NCI-H1417 treated with DMSO at 0.1 percent for 48 hours (cell line): ENCODE results near the gene TAF6.
A peak's percentile ranks its signal among the peaks of the same experiment; 100 is the strongest.
"Not testable (repeated sequence)": the region's sequence is repeated elsewhere in the genome, so short reads cannot be mapped to it uniquely, and the experiment has no call there.

ENCODE experiments used
- DNase-seq: peaks from one replicate; lab custom pipeline; 2025; lab: John Stamatoyannopoulos, UW

Gene TAF6

DNA sequence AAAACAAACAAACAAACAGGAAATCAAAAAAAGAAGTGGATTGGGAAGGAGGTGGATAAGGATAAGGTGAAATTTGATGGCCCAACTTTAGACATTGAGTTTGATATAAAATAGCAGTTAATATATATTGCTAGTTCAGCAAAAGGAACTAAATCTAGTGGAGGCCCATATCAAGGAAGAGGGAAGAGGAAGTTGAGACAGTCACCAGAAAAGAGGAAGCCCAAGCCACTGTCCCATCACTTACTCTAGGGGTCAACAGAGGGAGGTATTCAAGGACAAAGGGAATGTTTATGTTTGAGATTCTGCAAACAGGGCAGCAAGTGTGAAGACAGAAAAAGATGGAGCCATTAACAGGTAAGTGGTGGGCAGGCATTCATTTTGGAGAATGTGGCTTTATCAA, 33.2 kb upstream of the TAF6 start:
- DNase-seq, result no peak

DNA sequence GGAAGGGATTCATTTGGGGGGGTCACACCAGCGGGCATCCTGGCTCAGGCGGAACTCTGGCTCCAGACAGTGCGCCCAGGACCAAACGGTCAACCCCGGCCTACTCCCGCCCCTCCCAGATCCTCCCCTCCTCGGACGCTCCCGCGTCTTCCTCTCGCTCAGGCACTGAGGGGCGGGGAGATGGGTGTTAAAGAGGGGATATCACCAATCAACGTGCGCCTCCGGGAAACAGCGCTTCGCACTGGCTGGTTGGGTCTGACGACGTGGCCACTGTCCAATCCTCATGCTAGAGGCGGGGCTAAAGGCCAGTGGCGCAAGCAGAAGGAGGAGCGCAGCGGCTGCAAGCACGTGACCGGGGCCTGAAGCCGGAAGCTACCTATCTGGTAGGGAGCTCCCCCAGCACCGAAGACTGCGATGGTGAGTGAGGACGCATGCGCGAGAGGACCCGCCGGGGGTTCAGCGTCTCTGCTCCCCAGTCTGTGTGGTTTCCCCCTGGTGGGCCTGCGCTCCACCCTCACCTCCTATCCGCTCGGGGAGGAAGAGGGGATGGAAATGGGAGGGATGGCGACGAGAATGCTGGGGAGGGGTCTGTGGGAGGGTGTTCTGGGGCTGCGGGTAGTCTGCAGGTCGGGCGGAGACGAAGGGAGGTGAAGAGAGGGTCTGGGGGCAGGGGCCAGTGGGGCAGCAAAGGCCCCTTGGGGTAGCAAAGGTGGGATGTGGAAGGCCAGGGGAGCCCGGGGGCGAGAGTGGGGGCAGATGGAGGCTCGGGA, 29.6 kb upstream of the TAF6 start, which contains the start of gene LAMTOR4:
Gene LAMTOR4 (plus strand): TSS at position 360 of the 770 bp plus-strand sequence. CDS start 55 bp downstream, at position 415.
- peak; percentile 95 for DNase-seq

- no peak for DNase-seq
Observed at GRCh38 chr7:100148225-100148558, 29.0 kb upstream of the TAF6 start.

DNA sequence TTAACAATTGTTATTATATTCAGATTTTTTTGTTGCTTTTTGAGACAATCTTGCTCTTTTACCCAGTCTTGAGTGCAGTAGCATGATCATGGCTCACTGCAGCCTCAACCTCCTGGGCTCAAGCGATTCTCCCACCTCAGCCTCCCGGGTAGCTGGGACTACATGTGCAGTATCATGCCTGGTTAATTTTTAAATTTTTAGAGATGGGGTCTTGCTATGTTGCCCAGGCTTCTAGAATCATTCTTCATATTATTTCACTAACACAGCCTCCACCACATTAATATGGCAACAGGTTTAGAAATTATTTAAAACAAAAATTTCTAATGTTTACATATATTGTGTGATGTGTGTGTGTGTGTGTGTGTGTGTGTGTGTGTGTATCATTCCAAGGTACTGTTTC, 28.1 kb upstream of the TAF6 start:
- DNase-seq, result no peak

- not testable (repeated sequence) for DNase-seq
Observed at GRCh38 chr7:100146350-100146749, 27.2 kb upstream of the TAF6 start.

DNA sequence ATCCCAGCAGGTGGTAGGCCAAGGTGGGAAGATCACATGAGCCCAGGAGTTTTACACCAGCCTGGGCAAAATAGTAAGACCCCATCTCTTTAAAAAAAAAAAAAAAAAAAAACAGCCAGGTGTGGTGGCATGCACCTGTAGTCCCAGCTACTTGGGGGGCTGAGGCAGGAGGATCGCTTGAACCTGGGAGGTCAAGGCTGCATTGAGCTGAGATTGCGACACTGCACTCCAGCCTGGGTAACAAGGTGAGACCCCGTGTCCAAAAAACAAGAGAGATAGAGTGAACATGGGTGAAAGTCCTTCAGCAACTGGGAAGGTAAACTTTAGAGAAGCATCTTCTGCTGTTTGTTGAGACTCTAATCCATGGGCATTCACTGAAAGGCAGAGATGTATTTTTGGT, 23.3 kb upstream of the TAF6 start:
- DNase-seq, result no peak

DNA sequence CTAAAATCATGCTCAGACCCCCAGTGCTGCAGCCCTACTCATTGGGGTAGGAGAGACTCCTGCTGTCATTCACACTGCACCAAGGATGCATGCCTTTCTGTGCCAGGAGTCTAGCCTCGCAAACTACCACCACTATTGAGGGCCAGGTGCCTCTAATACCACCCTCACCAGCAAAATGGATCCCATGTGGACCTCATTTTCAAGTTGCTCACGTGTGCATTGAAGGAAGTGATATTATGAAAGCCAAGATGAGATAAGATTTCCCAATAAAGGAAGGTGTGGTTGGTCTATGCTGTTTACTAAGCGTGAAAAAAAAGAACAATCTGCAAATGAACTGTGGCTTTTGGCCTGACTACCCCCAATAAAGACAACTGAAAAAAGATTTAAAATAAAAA, 22.4 kb upstream of the TAF6 start:
- no peak for DNase-seq

DNA sequence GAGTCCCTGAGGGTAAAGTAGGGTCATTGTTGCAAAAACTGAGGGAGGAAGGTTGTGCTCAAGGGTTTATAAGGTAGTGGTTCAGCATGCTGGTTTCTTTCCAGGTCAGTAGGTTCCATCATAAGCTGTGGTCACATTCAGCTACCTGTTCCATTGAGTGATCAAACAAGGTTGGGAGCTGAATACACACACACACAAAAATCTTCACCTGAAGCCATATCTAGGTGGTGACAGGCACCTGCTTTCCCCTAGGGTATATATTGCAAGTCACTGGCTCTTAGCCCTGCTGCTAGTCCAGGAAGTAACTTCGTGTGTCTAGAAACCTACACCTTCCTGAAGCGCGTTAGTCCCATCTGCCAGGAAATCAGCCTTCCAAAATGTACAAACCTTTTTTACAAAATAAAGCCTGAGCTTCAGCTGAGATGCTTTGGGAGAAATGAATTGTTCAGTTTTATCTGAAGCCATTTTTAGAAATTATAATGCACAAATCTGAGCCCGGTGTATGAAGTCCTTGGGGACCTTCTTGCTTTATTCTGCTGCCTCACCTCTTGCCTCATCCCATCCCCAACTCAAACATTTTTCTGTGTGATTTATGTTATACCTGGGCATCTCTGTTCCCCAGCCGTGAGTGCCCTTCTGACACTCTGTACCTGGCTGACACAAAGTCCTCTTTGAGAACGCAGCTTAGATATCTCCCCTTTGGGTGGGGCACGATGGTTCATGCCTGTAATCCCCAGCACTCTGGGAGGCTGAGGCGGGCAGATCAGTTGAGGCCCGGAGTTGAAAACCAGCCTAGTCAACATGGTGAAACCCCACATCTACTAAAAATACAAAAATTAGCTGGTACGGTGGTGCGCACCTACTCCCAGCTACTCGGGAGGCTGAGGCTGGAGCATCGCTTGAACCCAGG, 18.9 kb upstream of the TAF6 start:
- no peak for DNase-seq

- DNase-seq, result no peak
Observed at GRCh38 chr7:100132697-100133151, 13.6 kb upstream of the TAF6 start.

DNA sequence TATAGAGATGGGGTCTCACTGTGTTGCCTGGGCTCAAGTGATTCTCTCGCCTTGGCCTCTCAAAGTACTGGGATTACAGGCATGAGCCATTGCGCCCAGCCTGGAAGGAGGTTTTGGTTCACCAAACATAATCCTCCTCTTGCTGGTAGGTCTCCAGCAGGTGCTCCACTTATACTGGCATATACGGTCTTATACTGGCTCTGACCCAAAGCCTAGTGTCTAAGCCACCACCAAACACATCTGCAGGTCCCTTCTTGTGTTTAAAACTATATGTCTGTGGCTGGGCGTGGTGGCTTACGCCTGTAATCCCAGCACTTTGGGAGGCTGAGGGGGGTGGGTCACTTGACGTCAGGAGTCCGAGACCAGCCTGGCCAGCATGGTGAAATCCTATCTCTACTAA, 13.0 kb upstream of the TAF6 start:
- DNase-seq, result no peak

DNA sequence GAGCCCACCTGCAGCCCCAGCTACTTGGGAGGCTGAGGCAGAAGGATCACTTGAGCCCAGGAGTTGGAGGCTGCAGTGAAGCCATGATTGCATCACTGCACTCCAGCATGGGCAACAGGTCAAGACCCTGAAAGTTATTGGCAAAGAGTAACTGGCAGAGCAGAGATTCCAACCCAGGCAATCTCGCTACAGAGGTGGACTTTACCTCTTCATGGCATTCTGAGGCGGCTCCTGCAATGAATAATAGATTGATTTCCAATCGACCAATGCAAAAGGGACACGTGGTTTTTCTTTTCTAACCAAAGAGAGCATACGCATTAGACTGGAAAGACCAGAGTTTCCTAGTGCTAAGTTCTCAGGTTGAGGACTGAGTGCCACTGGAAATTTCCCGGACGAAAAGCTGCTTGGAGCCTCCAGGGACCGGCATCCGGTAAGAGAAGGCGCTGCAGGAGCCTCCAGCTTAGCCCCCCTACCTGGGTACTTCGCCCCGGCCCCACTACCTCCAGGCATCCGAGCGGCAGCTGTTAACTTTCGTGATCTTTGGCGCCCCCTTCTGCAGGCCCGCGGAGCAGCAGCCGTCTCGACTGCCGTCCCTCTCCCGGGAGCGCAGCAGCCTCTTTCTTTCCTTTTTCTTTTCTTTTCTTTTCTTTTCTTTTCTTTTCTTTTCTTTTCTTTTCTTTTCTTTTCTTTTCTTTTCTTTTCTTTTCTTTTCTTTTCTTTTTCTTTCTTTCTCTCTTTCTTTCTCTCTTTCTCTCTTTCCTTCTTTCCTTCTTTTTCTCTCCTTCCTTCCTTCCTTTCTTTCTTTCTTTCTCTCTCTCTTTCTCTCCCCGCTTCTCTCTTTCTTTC, 11.7 kb upstream of the TAF6 start:
- DNase-seq, result no peak

- peak; percentile 44 for DNase-seq
Observed at GRCh38 chr7:100130220-100130607, 11.1 kb upstream of the TAF6 start.

DNA sequence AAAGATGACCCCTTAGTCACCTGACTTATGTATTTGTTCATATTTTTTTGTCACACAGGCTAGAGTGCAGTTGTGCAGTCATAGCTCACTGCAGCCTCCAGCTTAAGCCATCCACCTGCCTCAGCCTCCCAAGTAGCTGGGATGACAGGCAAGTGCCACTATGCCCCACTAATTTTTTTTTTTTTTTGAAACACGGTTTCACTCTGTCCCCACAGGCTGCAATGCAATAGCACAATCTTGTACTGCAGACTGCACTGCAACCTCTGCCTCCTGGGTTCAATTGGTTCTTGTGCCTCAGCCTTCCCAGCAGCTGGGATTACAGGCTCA, 9.4 kb upstream of the TAF6 start:
- DNase-seq, result no peak

GRCh38 chr7:100127866-100128636, 8.9 kb upstream of the TAF6 start:
- no peak for DNase-seq

GRCh38 chr7:100126931-100127865, 8.0 kb upstream of the TAF6 start, which contains the start of gene MBLAC1:
Gene MBLAC1, plus strand, starts transcription at chr7:100126967. Its CDS starts 429 bp downstream, at chr7:100127396.
- peak; percentile 87 for DNase-seq

DNA sequence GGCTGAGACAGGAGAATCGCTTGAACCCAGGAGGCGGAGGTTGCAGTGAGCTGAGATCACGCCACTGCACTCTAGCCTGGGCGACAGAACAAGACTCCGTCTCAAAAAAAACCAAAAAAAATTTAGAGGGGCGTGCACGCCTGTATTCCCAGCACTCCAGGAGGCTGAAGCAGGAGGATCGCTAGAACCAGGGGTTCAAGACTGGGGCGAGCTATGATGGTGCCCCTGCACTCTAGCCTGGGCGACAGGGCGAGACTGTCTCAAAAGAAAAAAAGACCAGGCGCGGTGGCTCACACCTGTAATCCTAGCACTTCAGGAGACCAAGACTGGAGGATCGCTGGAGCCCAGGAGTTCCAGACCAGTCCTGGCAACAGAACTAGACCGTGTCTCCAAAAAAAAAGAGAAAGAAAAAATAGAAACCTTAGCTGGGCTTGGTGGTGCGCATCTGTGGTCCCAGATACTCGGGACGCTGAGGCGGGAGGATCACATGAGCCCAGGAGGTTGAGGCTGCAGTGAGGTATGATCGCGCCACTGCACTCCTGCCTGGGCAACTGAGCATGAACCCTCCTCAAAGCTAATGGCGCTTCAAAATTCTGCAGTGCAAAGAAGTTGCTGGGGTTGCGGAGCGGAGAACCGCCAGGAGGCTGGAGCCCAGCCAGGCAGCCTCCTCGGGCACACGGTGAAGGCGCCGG, 7.2 kb upstream of the TAF6 start:
- DNase-seq, result no peak

GRCh38 chr7:100124301-100125230, 5.4 kb upstream of the TAF6 start:
- no peak for DNase-seq

- no peak for DNase-seq
Observed at GRCh38 chr7:100122568-100122967, 3.4 kb upstream of the TAF6 start.

- peak; percentile 47 for DNase-seq
Observed at GRCh38 chr7:100122067-100122466, 2.9 kb upstream of the TAF6 start.
